Measurements from ENCODE around the gene PDSS1. TPM values are rescaled to one million over a fixed set of nuclear protein-coding genes. Genes with fewer than 3 reads are reported as not detected.

Gene PDSS1
- total and polyA plus RNA-seq, 9 of the 15 experiments (the other 6 are each of a cell fraction or from before 2014, with no cell fraction given): 11.0 to 59.5 (median 45.3) TPM

- no peak overlapping the region for H3K4me2 ChIP-seq (ENCODE audit: insufficient read depth, low read length)
- no peaks in the 10 kb centered on the region for H3K9me1 ChIP-seq (ENCODE audit: control insufficient read depth, insufficient read depth, low read length)
- in situ Hi-C loops (cut with MboI) (no loop called here), intact Hi-C loops (cut with micrococcal nuclease) (no loop called here)
- no peaks in the 10 kb centered on the region for H3K27me3 ChIP-seq (ENCODE audit: control insufficient read depth in 2 of 2, insufficient read depth in 2 of 2, low read length in 2 of 2)
- H3K36me3 ChIP-seq (ENCODE audit: control insufficient read depth, insufficient read depth, low read length): no peaks in the 10 kb centered on the region
- no peak overlapping the region for H2AFZ ChIP-seq (ENCODE audit: low read depth, low read length)
- no peak overlapping the region for H3K27ac ChIP-seq (ENCODE audit: extremely low read depth, low read depth, low read length)
- 100% methylated on average over 1 of the region's 1 CpG for WGBS (ENCODE audit: insufficient coverage, low coverage, missing lambda C conversion rate)
- no peak overlapping the region for H3K9ac ChIP-seq (ENCODE audit: insufficient read depth in 1 of 2, low read depth in 2 of 2, low read length in 2 of 2)
- DNase-seq (ENCODE audit: extremely low read depth in 1 of 4, low spot score in 3 of 4) (no peak), FAIRE-seq (no peak), ATAC-seq (no peak)
- no peak for TF ChIP-seq SMARCB1 (IDR thresholded peaks at IDR 0.05; ENCODE audit: insufficient read length, low read depth)
- TF ChIP-seq SAFB2 (IDR thresholded peaks at IDR 0.05; ENCODE audit: borderline replicate concordance, low read depth, low read length, severe bottlenecking): no peak
- no peak for TF ChIP-seq PKNOX1 (IDR thresholded peaks at IDR 0.05)
- TF ChIP-seq SMARCA4 (IDR thresholded peaks at IDR 0.05): no peak
- no peak for TF ChIP-seq TAF1 (IDR thresholded peaks at IDR 0.05; ENCODE audit: control insufficient read depth, extremely low read depth, insufficient read depth, low read length, severe bottlenecking)
- no peak for TF ChIP-seq CHCHD3 (CRISPR knock-in tag; IDR thresholded peaks at IDR 0.05)
- TF ChIP-seq NBN (IDR thresholded peaks at IDR 0.05; ENCODE audit: low read depth): no peak
- TF ChIP-seq HMGN3 (IDR thresholded peaks at IDR 0.05; ENCODE audit: borderline replicate concordance, extremely low read depth, insufficient read length, low read depth, low read length): no peak
- no peak for TF ChIP-seq RAD51 (IDR thresholded peaks at IDR 0.05; ENCODE audit: borderline replicate concordance, low read depth)
- TF ChIP-seq ZBTB7A (IDR thresholded peaks at IDR 0.05; ENCODE audit: borderline replicate concordance, control insufficient read depth, low read depth, low read length): no peak
- TF ChIP-seq HMG20A (CRISPR knock-in tag; conservative IDR thresholded peaks at IDR 0.05): no peak
- TF ChIP-seq SRSF1 (IDR thresholded peaks at IDR 0.05; ENCODE audit: low read depth, low read length): no peak
- no peak for TF ChIP-seq ZBTB33 (CRISPR knock-in tag; IDR thresholded peaks at IDR 0.05)
- no peak for TF ChIP-seq NFXL1 (CRISPR knock-in tag; IDR thresholded peaks at IDR 0.05)
- TF ChIP-seq ZC3H4 (CRISPR knock-in tag; IDR thresholded peaks at IDR 0.05; ENCODE audit: borderline replicate concordance): no peak
- no peak for TF ChIP-seq ETV5 (CRISPR knock-in tag; IDR thresholded peaks at IDR 0.05; ENCODE audit: low read depth)
- no peak for TF ChIP-seq CBX5 (IDR thresholded peaks at IDR 0.05; ENCODE audit: borderline replicate concordance, low read depth)
- no peak for TF ChIP-seq C11orf30 (IDR thresholded peaks at IDR 0.05; ENCODE audit: low read depth)
- peaks cover 0 to 15% of the 10 kb centered on the region in 2 experiments; a peak in 3 of 5 replicates for H3K4me1 ChIP-seq (replicated peaks in 1 of 2; ENCODE audit: control insufficient read depth in 2 of 2, insufficient read depth in 2 of 2, low read length in 2 of 2)
- no peaks in the 10 kb centered on the region for H3K9me3 ChIP-seq (replicated peaks; ENCODE audit: control insufficient read depth, insufficient read depth, low read depth, low read length)
- ChIA-PET CTCF (ENCODE audit: low intra/inter-chr PET ratio) (no interaction called here), POLR2A (interaction anchor here (1.1 to 1.4 kb wide), 2 partner anchors 36 to 44 kb away, joined by 3 read pairs; no protein-coding TSS in a partner anchor)
- H4K20me1 ChIP-seq (replicated peaks; ENCODE audit: control insufficient read depth, insufficient read depth, low read length): peaks cover 22% of the 10 kb centered on the region
- no peak overlapping the region for H3K4me3 ChIP-seq
- peaks cover 27% of the 10 kb centered on the region for H3K79me2 ChIP-seq (ENCODE audit: control insufficient read depth, insufficient read depth, low read length)
- no TSS peak for BruUV-seq (replicated peaks)
Measured at GRCh38 chr10:26776258-26776657, 78.8 kb downstream of the PDSS1 start.

Measured in K562 (cell line).